Endodermal cell (in vitro differentiated cells): ENCODE results near the gene HOXA5. TPM values are rescaled to one million over a fixed set of nuclear protein-coding genes. Genes with fewer than 3 reads are reported as not detected.

ENCODE experiments used
- DNase-seq: peaks from one replicate; pipeline ENCODE4 v3.0.0-alpha.2; 2017
- H3K27ac ChIP-seq: 2 replicates; pipeline ENCODE4 v1.5.1; 2013; ENCODE audit warnings: mild to moderate bottlenecking, low read depth, low read length, moderate library complexity
- H3K27me3 ChIP-seq: 2 replicates; pipeline ENCODE4 v1.6.1; 2013; ENCODE audit warnings: mild to moderate bottlenecking, low read length, moderate library complexity; ENCODE audit not compliant: insufficient read depth, control insufficient read depth, poor library complexity, severe bottlenecking
- H3K36me3 ChIP-seq: 2 replicates; pipeline ENCODE4 v1.7.0; 2013; ENCODE audit warnings: mild to moderate bottlenecking, low read length, moderate library complexity; ENCODE audit not compliant: control insufficient read depth, insufficient read depth
- H3K4me1 ChIP-seq: one replicate; pipeline ENCODE4 v1.7.0; 2013; ENCODE audit warnings: low read length; ENCODE audit not compliant: control insufficient read depth, insufficient read depth
- H3K4me3 ChIP-seq: 2 replicates; pipeline ENCODE4 v1.5.1; 2013; ENCODE audit warnings: mild to moderate bottlenecking, low read length, moderate library complexity
- H3K9ac ChIP-seq: 2 replicates; pipeline ENCODE4 v1.6.1; 2013; ENCODE audit warnings: mild to moderate bottlenecking, low read length, moderate library complexity; ENCODE audit not compliant: poor library complexity, severe bottlenecking; ENCODE audit errors: extremely low read depth
- H3K9me3 ChIP-seq: 2 replicates; pipeline ENCODE4 v1.6.1; 2013; ENCODE audit warnings: mild to moderate bottlenecking, low read length, moderate library complexity; ENCODE audit not compliant: control insufficient read depth
- H3K27ac Mint-ChIP-seq: 2 replicates; pipeline ENCODE4 v1.8.0; 2020; ENCODE audit warnings: mixed read lengths
- H3K27me3 Mint-ChIP-seq: 2 replicates; pipeline ENCODE4 v1.8.0; 2021; ENCODE audit warnings: mild to moderate bottlenecking, mixed read lengths; ENCODE audit not compliant: insufficient read depth
- H3K36me3 Mint-ChIP-seq: 2 replicates; pipeline ENCODE4 v1.8.0; 2020; ENCODE audit warnings: low read depth, mixed read lengths
- H3K4me1 Mint-ChIP-seq: 2 replicates; pipeline ENCODE4 v1.8.0; 2020; ENCODE audit warnings: mixed read lengths
- H3K4me3 Mint-ChIP-seq: 2 replicates; pipeline ENCODE4 v1.8.0; 2020; ENCODE audit warnings: mild to moderate bottlenecking, moderate library complexity, mixed read lengths
- H3K9me3 Mint-ChIP-seq: 2 replicates; pipeline ENCODE4 v1.8.0; 2020; ENCODE audit warnings: mild to moderate bottlenecking, mixed read lengths
- CTCF ChIP-seq: fragments of 200-600 bp; sonication (generic); conservative IDR thresholded peaks from 2 replicates; pipeline ENCODE4 v1.5.0; 2021; ENCODE audit warnings: antibody characterized with exemption, mild to moderate bottlenecking
- WGBS, 2 experiments: methylation state at CpG; one replicate each; pipeline versions ENCODE4 v1.1.5 to v1.1.7; 2013; ENCODE audit warnings: missing lambda C conversion rate in 2 of 2, mixed read lengths in 1 of 2; ENCODE audit not compliant: insufficient coverage in 1 of 2, insufficient read length in 1 of 2; 5-methylcytosine and 5-hydroxymethylcytosine counted together
- total RNA-seq, 2 donors: library from RNA; stranded (reverse); fragmentation: NEBNext Ultra II Directional in 1 of 2; extraction: Animal tissue kit (Norgen Biotek cat#: 25700) in 1 of 2; gene quantifications; 2 replicates in 1 of 2; 3 replicates in 1 of 2; pipeline ENCODE4 v1.2.1, GENCODE V29; 2021

HOXA5 gene
- total RNA-seq, 2 donors from 2014 or later, result not detected

- no peak overlapping the region for H3K27ac Mint-ChIP-seq
- peaks cover 100% of the 10 kb centered on the region for H3K27me3 Mint-ChIP-seq
- Histone ChIP-seq H3K27me3 (peaks cover 100% of the 10 kb centered on the region), H3K9me3 (no peaks in the 10 kb centered on the region), H3K9ac (no peak overlapping the region), H3K27ac (no peak overlapping the region), H3K4me3 (no peak overlapping the region), H3K36me3 (no peaks in the 10 kb centered on the region), H3K4me1 (peaks cover 6% of the 10 kb centered on the region)
- TF ChIP-seq CTCF, result no peak
- peaks cover 19% of the 10 kb centered on the region for H3K4me1 Mint-ChIP-seq
- peaks cover 4% of the 10 kb centered on the region for H3K9me3 Mint-ChIP-seq
- WGBS, 2 experiments, result 40 to 47% methylated on average over 2 to 4 of the region's 4 CpGs
- H3K4me3 Mint-ChIP-seq, result no peak overlapping the region
- peak; percentile 35 for DNase-seq
- no peaks in the 10 kb centered on the region for H3K36me3 Mint-ChIP-seq
Measured at GRCh38 chr7:27181795-27182275, 38.4 kb upstream of the HOXA5 start.

GRCh38 chr7:27180431-27181420, 37.2 kb upstream of the HOXA5 start:
- WGBS, 2 experiments, result 47 to 66% methylated on average over 7 to 12 of the region's 12 CpGs
- Mint-ChIP-seq H3K9me3 (peaks cover 4% of the 10 kb centered on the region), H3K4me3 (no peak overlapping the region), H3K27me3 (peaks cover 100% of the 10 kb centered on the region), H3K27ac (no peak overlapping the region), H3K36me3 (no peaks in the 10 kb centered on the region), H3K4me1 (peaks cover 15% of the 10 kb centered on the region)
- peaks cover 100% of the 10 kb centered on the region for H3K27me3 ChIP-seq
- no peak overlapping the region for H3K4me3 ChIP-seq
- no peak overlapping the region for H3K9ac ChIP-seq
- H3K27ac ChIP-seq, result no peak overlapping the region
- peaks cover 5% of the 10 kb centered on the region for H3K9me3 ChIP-seq
- DNase-seq, result peak; percentile 41
- H3K36me3 ChIP-seq, result no peaks in the 10 kb centered on the region
- peaks cover 6% of the 10 kb centered on the region for H3K4me1 ChIP-seq
- TF ChIP-seq CTCF, result no peak

- Histone ChIP-seq H3K9me3 (peaks cover 11% of the 10 kb centered on the region), H3K27me3 (peaks cover 100% of the 10 kb centered on the region), H3K36me3 (no peaks in the 10 kb centered on the region), H3K4me3 (peak overlapping the region; percentile 50), H3K4me1 (peaks cover 6% of the 10 kb centered on the region), H3K9ac (no peak overlapping the region), H3K27ac (peak overlapping the region; percentile 19)
- H3K27me3 Mint-ChIP-seq, result peaks cover 100% of the 10 kb centered on the region
- no peaks in the 10 kb centered on the region for H3K36me3 Mint-ChIP-seq
- peak overlapping the region; percentile 15 for H3K4me3 Mint-ChIP-seq
- H3K27ac Mint-ChIP-seq, result no peak overlapping the region
- WGBS, 2 experiments, result 5% methylated on average over 23 to 56 of the region's 56 CpGs
- peak; percentile 96 for TF ChIP-seq CTCF
- peak; percentile 93 for DNase-seq
- H3K9me3 Mint-ChIP-seq, result peaks cover 6% of the 10 kb centered on the region
- H3K4me1 Mint-ChIP-seq, result peaks cover 12% of the 10 kb centered on the region
Measured at GRCh38 chr7:27179503-27180430, 36.3 kb upstream of the HOXA5 start.
